HCT116 (cell line): ENCODE measurements around the gene ATF5.

ENCODE experiments used
- ATF3 ChIP-seq: IDR thresholded peaks from 2 replicates; pipeline ENCODE4 v1.6.1; 2012
- CTCF ChIP-seq, 3 experiments: fragments of 200-600 bp in 1 of 3; sonication (generic) in 1 of 3; IDR thresholded peaks in 2 of 3; conservative IDR thresholded peaks in 1 of 3; 2 replicates each; pipeline ENCODE4 v1.5.1; 2012 to 2017; ENCODE audit warnings: low read depth in 2 of 3, low read length in 2 of 3, antibody characterized with exemption in 1 of 3, borderline replicate concordance in 1 of 3, control low read depth in 1 of 3, mild to moderate bottlenecking in 1 of 3, mixed read lengths in 1 of 3, mixed run types in 1 of 3, moderate library complexity in 1 of 3; ENCODE audit not compliant: insufficient read depth in 1 of 3
- EGR1 ChIP-seq: IDR thresholded peaks from 2 replicates; pipeline ENCODE4 v1.6.1; 2012; ENCODE audit warnings: low read depth
- ELF1 ChIP-seq: IDR thresholded peaks from 2 replicates; pipeline ENCODE4 v1.6.1; 2012; ENCODE audit warnings: low read depth, borderline replicate concordance
- EZH2 ChIP-seq: fragments of 200-600 bp; sonication (generic); IDR thresholded peaks from 2 replicates; pipeline ENCODE4 v1.6.1; 2017; ENCODE audit warnings: antibody characterized with exemption, mixed run types
- EZH2phosphoT487 ChIP-seq: fragments of 200-600 bp; IDR thresholded peaks from 2 replicates; pipeline ENCODE4 v1.6.1; 2018; ENCODE audit warnings: antibody characterized with exemption, borderline replicate concordance
- JUND ChIP-seq: IDR thresholded peaks from 2 replicates; pipeline ENCODE4 v1.6.1; 2012
- MAX ChIP-seq: IDR thresholded peaks from 2 replicates; pipeline ENCODE4 v1.6.1; 2012
- POLR2A ChIP-seq: IDR thresholded peaks from 2 replicates; pipeline ENCODE4 v1.7.0; 2011; ENCODE audit warnings: borderline replicate concordance; ENCODE audit not compliant: insufficient read depth, insufficient read length; ENCODE audit errors: extremely low read depth
- POLR2AphosphoS5 ChIP-seq: IDR thresholded peaks from 2 replicates; pipeline ENCODE4 v1.6.1; 2011; ENCODE audit warnings: mild to moderate bottlenecking, low read depth, low read length, moderate library complexity
- SP1 ChIP-seq: IDR thresholded peaks from 2 replicates; pipeline ENCODE4 v1.6.1; 2012; ENCODE audit warnings: low read depth
- YY1 ChIP-seq: IDR thresholded peaks from 2 replicates; pipeline ENCODE4 v1.6.1; 2011; ENCODE audit warnings: low read length, low read depth, moderate library complexity, mild to moderate bottlenecking; ENCODE audit not compliant: insufficient replicate concordance; ENCODE audit errors: extremely low read depth
- ZNF274 ChIP-seq: fragments of 200-500 bp; sonication (Bioruptor generic); IDR thresholded peaks from 2 replicates; pipeline ENCODE4 v1.6.1; 2014; ENCODE audit warnings: mild to moderate bottlenecking, low read depth, low read length, inconsistent platforms
- TF ChIP-seq, protein P1 (sequence below): IDR thresholded peaks from 2 replicates; pipeline ENCODE4 v1.6.1; 2011; ENCODE audit warnings: mild to moderate bottlenecking, low read length, moderate library complexity; ENCODE audit not compliant: insufficient replicate concordance; ENCODE audit errors: extremely low read depth

DNA sequence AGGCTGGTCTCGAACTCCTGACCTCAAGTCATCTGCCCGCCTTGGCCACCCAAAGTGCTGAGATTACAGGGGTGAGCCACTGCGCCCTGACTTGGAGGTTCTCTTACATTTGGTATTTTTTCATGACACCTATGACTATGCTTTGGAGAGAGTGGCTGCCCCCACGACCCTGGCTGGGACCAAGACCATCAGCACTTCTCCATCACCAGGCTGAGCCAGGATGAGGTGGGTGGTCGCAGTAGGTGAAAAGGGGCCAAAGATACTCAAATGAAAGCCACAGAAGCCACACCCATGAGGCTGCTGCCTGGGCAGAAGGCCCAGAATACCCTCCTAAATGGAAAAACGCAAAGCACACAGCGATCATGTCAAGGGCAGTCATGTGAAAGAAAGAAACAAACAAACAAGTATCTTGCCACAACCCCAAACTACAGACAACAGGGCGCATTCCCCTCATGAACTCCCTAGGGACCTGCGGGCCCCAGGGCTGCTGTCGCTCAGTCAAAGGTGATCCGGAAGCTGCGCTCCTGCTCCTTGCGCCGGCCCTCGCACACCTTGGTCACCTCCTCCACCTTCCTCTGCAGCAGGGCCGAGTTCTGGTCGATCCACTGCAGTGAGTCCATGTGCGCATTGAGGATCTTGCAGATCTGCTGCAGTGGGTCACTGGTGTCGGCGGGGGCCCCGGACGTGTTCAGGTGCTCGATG lies 21.1 kb upstream of the ATF5 start:
- no peak for TF ChIP-seq SP1
- no peak for TF ChIP-seq CTCF (IDR thresholded peaks at IDR 0.05 in 2 of 3, conservative IDR thresholded peaks at IDR 0.05 in 1 of 3; ENCODE audit: borderline replicate concordance in 1 of 3, insufficient read depth in 1 of 3, low read depth in 2 of 3, low read length in 2 of 3)
- no peak for TF ChIP-seq EGR1
- TF ChIP-seq MAX, result no peak
- TF ChIP-seq EZH2phosphoT487, result no peak
- TF ChIP-seq POLR2AphosphoS5, result no peak
- no peak for TF ChIP-seq POLR2A
- TF ChIP-seq JUND, result no peak
- no peak for TF ChIP-seq ELF1
- no peak for TF ChIP-seq EZH2
- TF ChIP-seq, protein P1, sequence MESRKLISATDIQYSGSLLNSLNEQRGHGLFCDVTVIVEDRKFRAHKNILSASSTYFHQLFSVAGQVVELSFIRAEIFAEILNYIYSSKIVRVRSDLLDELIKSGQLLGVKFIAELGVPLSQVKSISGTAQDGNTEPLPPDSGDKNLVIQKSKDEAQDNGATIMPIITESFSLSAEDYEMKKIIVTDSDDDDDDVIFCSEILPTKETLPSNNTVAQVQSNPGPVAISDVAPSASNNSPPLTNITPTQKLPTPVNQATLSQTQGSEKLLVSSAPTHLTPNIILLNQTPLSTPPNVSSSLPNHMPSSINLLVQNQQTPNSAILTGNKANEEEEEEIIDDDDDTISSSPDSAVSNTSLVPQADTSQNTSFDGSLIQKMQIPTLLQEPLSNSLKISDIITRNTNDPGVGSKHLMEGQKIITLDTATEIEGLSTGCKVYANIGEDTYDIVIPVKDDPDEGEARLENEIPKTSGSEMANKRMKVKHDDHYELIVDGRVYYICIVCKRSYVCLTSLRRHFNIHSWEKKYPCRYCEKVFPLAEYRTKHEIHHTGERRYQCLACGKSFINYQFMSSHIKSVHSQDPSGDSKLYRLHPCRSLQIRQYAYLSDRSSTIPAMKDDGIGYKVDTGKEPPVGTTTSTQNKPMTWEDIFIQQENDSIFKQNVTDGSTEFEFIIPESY, result no peak
- TF ChIP-seq ZNF274, result no peak
- no peak for TF ChIP-seq ATF3
- no peak for TF ChIP-seq YY1
